Activated CD8-positive, alpha-beta memory T cell treated with anti-CD3 and anti-CD28 coated beads for 4 hours (primary cell): ENCODE results near the gene NDNF.

Experiments used
- DNase-seq, 2 donors: peaks; one replicate each; pipeline ENCODE4 v3.0.0-alpha.2; 2020; ENCODE audit warnings: low read depth in 2 of 2

NDNF gene

DNA sequence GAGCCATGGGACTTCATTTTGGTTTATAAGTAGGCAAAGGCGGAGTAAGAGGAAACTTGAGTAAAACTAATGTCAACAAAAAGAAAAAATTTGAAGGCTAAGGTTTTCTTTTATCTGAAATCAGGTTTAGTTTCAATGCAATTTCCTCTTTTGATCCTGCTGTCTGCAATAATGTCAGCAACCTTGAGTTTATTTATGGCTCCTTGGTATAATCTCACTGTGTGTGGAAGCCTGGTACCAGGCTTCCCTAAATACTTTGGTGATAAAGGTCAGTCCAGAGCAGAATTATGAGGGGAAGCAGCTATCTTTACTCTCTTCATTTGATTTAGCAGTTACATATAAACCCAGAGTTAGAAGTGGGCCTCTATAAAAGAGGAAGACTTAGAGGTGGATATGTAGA, 57.8 kb downstream of the NDNF start:
- DNase-seq: no peak

DNA sequence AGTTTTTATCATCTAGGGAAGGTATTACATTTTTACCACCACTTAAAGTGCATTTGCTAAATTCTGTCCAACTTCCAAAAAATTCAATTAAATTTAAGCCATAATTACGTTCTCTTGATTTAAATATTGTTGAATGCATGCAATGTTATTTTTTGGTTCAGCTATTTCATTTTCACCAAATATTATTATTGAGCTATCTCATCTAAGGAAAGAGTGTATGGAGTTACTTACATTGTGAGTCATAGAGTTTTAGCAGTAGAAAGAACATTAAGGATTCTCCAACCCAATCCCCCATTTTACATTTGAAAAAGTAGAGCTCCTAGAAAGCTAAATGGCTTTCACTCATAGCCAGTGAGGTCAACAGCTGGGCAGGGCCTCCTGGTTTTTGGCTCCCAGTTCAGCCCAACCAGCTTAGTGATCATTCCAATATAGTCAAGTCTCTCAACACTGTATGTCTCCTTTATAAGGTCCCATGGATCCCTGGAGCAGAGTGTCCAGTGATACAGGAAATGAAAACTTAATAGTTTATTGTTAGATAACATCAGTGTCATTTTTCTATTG, 60.5 kb downstream of the NDNF start:
- DNase-seq: no peak

DNA sequence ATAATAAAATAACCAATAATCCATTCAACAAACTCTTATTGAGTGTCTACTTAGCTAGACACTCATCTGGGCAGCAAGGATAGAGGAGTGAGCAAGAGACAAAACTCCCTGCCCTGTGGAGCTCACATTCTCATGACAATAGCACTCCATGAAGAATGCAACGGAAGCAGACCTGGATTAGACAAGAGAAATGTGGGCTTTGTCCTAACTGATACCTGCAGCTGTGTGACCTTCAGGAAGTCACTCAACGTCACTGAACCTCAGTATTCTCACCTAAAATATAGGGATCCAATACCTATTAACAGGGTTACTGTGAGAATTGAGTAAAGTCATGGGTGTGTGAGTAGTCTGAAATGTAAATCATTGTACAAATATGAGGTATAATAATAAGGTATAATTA, 61.2 kb downstream of the NDNF start:
- no peak for DNase-seq

DNA sequence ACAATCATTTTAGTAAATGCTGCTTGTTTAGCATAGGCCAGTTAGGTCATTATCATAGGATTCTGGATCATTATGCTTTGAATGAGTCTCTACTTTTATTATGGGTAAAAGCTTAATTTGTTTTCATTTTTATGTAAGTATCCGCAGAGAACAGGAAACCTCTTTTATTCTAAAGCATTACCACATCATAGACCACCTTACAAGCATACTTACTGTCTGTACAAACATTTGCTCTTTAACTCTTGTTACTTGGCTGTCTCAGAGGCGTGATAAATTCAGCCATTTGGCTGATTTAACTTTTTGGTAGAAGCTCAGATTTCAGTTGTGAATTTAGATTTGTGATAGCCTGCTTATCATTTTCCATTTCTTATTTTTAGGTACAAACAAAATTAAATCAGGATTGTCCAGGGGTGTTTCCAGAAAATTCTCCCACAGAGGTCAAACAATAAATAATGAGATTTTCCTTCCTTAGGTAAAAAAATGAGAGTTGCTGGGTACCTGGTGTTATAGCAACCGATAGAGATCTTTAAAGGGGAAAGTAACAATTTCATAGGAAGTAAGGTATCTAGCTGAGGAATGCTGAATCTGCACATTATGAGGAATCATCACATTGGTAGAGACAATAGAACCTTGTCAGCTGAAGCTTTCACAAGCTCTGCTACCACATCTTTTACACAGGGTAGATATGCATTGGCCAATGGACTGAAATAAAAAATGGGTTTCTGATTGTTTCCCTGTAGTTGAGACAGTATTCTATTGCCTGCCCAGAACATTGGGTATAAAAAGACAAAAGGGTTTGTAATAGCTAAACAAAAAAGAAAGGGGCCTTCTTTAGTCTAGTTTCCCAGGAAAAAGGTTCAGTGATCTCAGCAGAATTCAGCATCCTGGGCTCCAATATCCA, 62.5 kb downstream of the NDNF start:
- DNase-seq: no peak

DNA sequence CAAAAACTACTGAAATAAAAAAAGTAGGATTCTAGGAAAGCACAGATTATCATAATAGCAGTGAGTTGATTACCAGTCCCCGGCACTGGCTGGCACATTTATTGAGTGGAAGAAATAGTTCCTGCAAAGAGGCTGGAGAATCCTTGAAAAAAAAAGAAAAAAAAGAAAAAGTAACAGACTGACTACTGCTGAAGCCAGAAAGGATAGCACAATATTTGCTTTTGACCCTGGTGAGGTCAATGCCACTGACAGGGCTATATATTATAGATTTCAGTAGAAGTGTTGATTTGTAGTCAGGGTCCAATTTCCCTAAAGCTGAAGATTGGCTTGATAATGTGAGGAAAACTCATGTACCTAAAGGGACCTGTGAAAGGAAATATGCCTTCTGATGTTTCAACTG, 64.7 kb downstream of the NDNF start:
- DNase-seq: no peak

DNA sequence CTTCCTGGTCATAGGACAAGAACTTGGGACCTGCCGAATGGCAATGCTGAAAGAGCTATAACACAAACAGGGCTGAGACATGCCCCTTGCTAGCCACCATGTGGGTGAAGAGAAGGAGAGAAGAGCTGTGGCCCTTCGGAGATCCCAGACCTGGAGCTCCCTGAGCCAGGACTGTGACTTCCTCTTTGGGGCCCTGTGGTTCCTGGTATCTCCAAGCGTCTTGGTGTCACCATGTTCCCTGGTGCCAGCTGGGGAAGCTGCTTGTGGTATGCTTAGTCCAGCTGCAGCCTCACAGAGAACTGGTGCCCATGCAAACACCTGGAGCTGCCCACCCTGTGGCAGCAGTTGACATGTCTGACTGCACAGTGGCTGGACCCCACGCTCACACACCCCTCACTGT, 68.5 kb downstream of the NDNF start:
- no peak for DNase-seq

DNA sequence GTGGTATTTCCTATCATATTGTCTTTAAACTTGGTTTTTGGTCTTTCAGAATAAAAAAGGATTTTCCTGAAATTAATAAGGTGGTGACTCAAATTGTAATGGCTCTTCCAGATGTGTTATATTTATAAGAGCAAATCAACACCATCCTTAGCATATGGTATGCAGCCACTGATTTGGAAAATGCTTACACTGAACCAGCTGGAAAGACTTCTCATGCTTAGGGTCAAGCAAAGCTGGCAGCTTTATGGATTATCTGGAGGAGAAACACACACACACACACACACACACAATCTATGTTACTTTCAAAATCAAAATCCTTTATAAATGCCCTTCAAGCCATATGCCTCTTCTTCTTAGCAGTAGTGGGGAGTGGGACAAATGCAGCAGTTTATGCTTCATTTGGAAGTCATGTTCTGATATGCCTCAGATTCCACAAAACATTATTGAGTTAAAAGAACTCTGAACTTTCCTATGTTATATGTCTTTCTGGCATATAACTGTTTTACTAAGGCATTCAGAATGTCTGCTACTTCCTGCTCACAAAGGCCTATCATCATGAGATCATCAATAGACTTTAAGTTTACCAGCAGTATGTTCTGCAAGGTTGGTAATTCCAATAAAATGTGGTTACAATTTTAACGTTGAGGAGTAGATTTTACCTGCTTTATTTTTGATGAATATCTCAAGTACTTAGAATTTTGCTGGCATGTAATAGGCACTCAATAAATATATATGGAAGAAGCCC, 76.9 kb downstream of the NDNF start:
- DNase-seq: no peak

DNA sequence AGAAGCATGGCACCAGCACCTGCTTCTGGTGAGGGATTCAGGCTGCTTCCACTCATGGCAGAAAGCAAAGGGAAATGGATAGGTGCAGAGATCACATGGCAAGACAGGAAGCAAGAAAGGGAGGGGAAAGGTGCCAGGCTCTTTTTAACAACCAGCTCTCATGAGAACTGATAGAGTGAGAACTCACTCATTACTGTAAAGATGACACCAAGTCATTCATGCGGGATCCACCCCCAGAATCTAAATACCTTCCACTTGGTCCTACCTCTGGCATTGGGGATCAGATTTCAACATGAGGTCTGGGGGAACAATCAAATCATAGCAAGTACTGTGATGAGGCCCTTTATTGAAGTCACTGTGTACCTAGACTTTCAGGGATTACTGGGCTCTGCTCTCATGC, 77.8 kb downstream of the NDNF start:
- DNase-seq: no peak

DNA sequence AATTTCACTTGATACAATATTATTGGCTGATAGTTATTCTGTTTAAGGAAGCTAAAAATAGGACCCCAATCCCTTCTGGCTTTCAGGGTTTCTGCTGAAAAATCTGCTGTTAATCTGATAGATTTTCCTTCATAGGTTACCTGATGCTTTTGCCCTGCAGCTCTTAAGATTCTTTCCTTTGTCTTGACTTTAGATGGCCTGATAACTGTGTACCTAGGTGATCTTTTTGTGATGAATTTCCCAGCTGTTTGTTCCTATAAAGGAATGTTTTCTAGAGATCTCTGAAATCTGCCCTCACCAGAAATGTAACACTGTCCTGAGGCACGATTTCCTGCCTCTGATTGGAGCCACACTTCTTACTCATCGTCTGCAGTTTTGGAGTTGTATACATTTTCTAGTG, 80.5 kb downstream of the NDNF start:
- DNase-seq: no peak

DNA sequence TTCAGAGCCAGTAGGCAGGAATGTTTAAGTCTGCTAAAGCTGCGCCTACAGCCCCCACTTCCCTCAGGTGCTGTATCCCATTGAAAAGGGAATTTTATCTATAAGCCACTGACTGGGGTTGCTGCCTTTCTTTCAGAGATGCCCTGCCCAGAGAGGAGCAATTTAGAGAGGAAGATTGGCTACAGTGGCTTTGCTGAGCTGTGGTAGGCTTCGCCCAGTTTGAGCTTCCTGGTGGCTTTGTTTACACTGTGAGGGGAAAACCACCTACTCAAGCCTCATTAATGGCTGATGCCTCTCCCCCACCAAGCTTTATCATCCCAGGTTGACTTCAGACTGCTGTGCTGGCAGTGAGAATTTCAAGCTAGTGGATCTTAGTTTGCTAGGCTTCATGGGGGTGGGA, 82.1 kb downstream of the NDNF start:
- DNase-seq: no peak
